Measurements from ENCODE around the gene CTNNAL1.

The CTNNAL1 gene

DNA sequence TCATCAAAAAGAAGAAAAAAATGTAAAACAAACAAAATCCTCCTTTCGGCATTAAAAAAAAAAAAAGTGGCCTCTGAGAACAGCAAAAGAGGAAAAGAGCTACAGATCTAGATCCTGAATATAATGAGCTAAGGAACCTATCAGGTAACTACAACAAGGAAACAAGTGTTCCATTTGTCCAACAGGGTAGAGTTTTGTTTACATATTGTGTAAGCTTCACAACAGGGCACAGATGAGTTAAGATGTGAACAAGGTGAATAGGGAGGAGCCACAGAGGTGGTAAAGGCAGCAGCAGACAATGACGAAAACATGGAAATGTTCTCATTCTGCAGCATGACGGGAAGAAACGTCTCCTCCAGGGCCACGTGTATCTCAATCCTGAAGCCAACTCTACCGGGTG lies 93.8 kb downstream of the CTNNAL1 start:
- H3K27ac ChIP-seq = no peak overlapping the region
- H3K36me3 ChIP-seq (ENCODE audit: insufficient read depth) = peaks cover 6% of the 10 kb centered on the region; the same call in 1 of the 2 replicates
- no peak overlapping the region for H2AFZ ChIP-seq (ENCODE audit: low read depth)
- H3K4me2 ChIP-seq = no peak overlapping the region
- no peak overlapping the region for H3K9ac ChIP-seq
- H3K27me3 ChIP-seq (ENCODE audit: insufficient read depth, low read depth) = no peaks in the 10 kb centered on the region
- no peaks in the 10 kb centered on the region for H4K20me1 ChIP-seq (ENCODE audit: insufficient read depth)
- H3K79me2 ChIP-seq (ENCODE audit: insufficient read depth, low read depth) = no peaks in the 10 kb centered on the region
- H3K4me3 ChIP-seq (IDR thresholded peaks at IDR 0.05; ENCODE audit: insufficient read depth, low read depth, low read length) = no peak overlapping the region
- H3K4me1 ChIP-seq (ENCODE audit: low read depth, poor library complexity, severe bottlenecking) = no peaks in the 10 kb centered on the region
- TF ChIP-seq, protein P1, sequence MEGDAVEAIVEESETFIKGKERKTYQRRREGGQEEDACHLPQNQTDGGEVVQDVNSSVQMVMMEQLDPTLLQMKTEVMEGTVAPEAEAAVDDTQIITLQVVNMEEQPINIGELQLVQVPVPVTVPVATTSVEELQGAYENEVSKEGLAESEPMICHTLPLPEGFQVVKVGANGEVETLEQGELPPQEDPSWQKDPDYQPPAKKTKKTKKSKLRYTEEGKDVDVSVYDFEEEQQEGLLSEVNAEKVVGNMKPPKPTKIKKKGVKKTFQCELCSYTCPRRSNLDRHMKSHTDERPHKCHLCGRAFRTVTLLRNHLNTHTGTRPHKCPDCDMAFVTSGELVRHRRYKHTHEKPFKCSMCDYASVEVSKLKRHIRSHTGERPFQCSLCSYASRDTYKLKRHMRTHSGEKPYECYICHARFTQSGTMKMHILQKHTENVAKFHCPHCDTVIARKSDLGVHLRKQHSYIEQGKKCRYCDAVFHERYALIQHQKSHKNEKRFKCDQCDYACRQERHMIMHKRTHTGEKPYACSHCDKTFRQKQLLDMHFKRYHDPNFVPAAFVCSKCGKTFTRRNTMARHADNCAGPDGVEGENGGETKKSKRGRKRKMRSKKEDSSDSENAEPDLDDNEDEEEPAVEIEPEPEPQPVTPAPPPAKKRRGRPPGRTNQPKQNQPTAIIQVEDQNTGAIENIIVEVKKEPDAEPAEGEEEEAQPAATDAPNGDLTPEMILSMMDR (conservative IDR thresholded peaks at IDR 0.05; ENCODE audit: low read depth, low read length) = no peak

- Histone ChIP-seq H2AFZ (ENCODE audit: low read depth) (no peak overlapping the region), H3K27ac (no peak overlapping the region), H3K27me3 (ENCODE audit: insufficient read depth, low read depth) (no peaks in the 10 kb centered on the region), H4K20me1 (ENCODE audit: insufficient read depth) (no peaks in the 10 kb centered on the region), H3K36me3 (ENCODE audit: insufficient read depth) (no peaks in the 10 kb centered on the region), H3K4me1 (ENCODE audit: low read depth, poor library complexity, severe bottlenecking) (no peaks in the 10 kb centered on the region), H3K9ac (no peak overlapping the region), H3K4me3 (IDR thresholded peaks at IDR 0.05; ENCODE audit: insufficient read depth, low read depth, low read length) (no peak overlapping the region), H3K79me2 (ENCODE audit: insufficient read depth, low read depth) (no peaks in the 10 kb centered on the region), H3K4me2 (no peak overlapping the region)
- TF ChIP-seq, protein P1 (conservative IDR thresholded peaks at IDR 0.05; ENCODE audit: low read depth, low read length) = no peak
Measured at GRCh38 chr9:108913391-108913790, 99.9 kb downstream of the CTNNAL1 start.

GRCh38 chr9:108911820-108912219 lies 101.5 kb downstream of the CTNNAL1 start:
- H3K4me1 ChIP-seq (ENCODE audit: low read depth, poor library complexity, severe bottlenecking) = no peaks in the 10 kb centered on the region
- H3K79me2 ChIP-seq (ENCODE audit: insufficient read depth, low read depth) = no peaks in the 10 kb centered on the region
- TF ChIP-seq, protein P1 (conservative IDR thresholded peaks at IDR 0.05; ENCODE audit: low read depth, low read length) = no peak
- no peak overlapping the region for H3K9ac ChIP-seq
- H3K36me3 ChIP-seq (ENCODE audit: insufficient read depth) = no peaks in the 10 kb centered on the region
- no peak overlapping the region for H2AFZ ChIP-seq (ENCODE audit: low read depth)
- no peaks in the 10 kb centered on the region for H3K27me3 ChIP-seq (ENCODE audit: insufficient read depth, low read depth)
- H3K4me3 ChIP-seq (IDR thresholded peaks at IDR 0.05; ENCODE audit: insufficient read depth, low read depth, low read length) = no peak overlapping the region
- no peak overlapping the region for H3K4me2 ChIP-seq
- H3K27ac ChIP-seq = no peak overlapping the region
- H4K20me1 ChIP-seq (ENCODE audit: insufficient read depth) = no peaks in the 10 kb centered on the region

- TF ChIP-seq, protein P1 (conservative IDR thresholded peaks at IDR 0.05; ENCODE audit: low read depth, low read length) = no peak
- Histone ChIP-seq H3K36me3 (ENCODE audit: insufficient read depth) (no peaks in the 10 kb centered on the region), H3K4me1 (ENCODE audit: low read depth, poor library complexity, severe bottlenecking) (no peaks in the 10 kb centered on the region), H4K20me1 (ENCODE audit: insufficient read depth) (no peaks in the 10 kb centered on the region), H3K27ac (no peak overlapping the region), H3K9ac (no peak overlapping the region), H3K4me3 (IDR thresholded peaks at IDR 0.05; ENCODE audit: insufficient read depth, low read depth, low read length) (no peak overlapping the region), H2AFZ (ENCODE audit: low read depth) (no peak overlapping the region), H3K79me2 (ENCODE audit: insufficient read depth, low read depth) (no peaks in the 10 kb centered on the region), H3K4me2 (no peak overlapping the region), H3K27me3 (ENCODE audit: insufficient read depth, low read depth) (no peaks in the 10 kb centered on the region)
Measured at GRCh38 chr9:108910914-108911313, 102.4 kb downstream of the CTNNAL1 start.

Data from KMS-11 (cell line).